GM12875 (cell line): ENCODE results near the gene TF.

ENCODE experiments used
- H3K4me3 ChIP-seq: one replicate; pipeline ENCODE4 v1.5.1; 2011; ENCODE audit warnings: low read depth, low read length, control low read depth
- CTCF ChIP-seq: IDR thresholded peaks from 2 replicates; pipeline ENCODE4 v1.5.1; 2011; ENCODE audit warnings: low read depth, mild to moderate bottlenecking, control low read depth, inconsistent platforms, low read length, moderate library complexity, borderline replicate concordance; ENCODE audit not compliant: insufficient read depth

TF gene

GRCh38 chr3:133706033-133706432 lies 40.2 kb upstream of the TF start:
- no peak for TF ChIP-seq CTCF

GRCh38 chr3:133709139-133709750 lies 36.9 kb upstream of the TF start:
- TF ChIP-seq CTCF = no peak
- no peak overlapping the region for H3K4me3 ChIP-seq

More at GRCh38 chr3:133706033-133706432, 40.2 kb upstream of the TF start:
- H3K4me3 ChIP-seq = no peak overlapping the region

GRCh38 chr3:133711013-133711412 lies 35.2 kb upstream of the TF start:
- no peak overlapping the region for H3K4me3 ChIP-seq
- no peak for TF ChIP-seq CTCF

- no peak overlapping the region for H3K4me3 ChIP-seq
- TF ChIP-seq CTCF = no peak
Observed at GRCh38 chr3:133712017-133712416, 34.2 kb upstream of the TF start.

GRCh38 chr3:133713347-133713746 lies 32.8 kb upstream of the TF start:
- TF ChIP-seq CTCF = no peak
- no peak overlapping the region for H3K4me3 ChIP-seq

GRCh38 chr3:133717424-133717823 lies 28.8 kb upstream of the TF start:
- no peak for TF ChIP-seq CTCF
- no peak overlapping the region for H3K4me3 ChIP-seq

GRCh38 chr3:133722935-133723334 lies 23.3 kb upstream of the TF start:
- TF ChIP-seq CTCF = no peak
- H3K4me3 ChIP-seq = no peak overlapping the region
